COLO668 (cell line): ENCODE data around the gene HOXD11.

Experiments used
- DNase-seq: peaks from one replicate; lab custom pipeline; 2025; ENCODE audit not compliant: unreplicated experiment; lab: John Stamatoyannopoulos, UW

The HOXD11 gene

DNA sequence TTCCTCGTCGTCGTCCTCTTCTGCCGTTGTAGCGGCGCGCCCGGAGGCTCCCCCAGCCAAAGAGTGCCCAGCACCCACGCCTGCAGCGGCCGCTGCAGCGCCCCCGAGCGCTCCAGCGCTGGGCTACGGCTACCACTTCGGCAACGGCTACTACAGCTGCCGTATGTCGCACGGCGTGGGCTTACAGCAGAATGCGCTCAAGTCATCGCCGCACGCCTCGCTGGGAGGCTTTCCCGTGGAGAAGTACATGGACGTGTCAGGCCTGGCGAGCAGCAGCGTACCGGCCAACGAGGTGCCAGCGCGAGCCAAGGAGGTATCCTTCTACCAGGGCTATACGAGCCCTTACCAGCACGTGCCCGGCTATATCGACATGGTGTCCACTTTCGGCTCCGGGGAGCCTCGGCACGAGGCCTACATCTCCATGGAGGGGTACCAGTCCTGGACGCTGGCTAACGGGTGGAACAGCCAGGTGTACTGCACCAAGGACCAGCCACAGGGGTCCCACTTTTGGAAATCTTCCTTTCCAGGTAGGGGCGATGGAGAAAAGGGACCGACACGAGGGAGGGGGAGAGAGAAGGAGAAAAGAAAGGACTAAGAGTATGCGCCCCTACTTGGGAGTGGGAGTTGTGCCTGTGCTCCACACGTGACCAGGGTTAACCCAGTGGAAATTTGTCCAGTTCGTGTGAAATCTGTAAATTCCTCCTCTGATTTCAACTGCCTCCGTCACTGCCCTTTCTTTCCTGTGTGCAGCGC lies 13.8 kb upstream of the HOXD11 start:
- peak; percentile 71 for DNase-seq

DNA sequence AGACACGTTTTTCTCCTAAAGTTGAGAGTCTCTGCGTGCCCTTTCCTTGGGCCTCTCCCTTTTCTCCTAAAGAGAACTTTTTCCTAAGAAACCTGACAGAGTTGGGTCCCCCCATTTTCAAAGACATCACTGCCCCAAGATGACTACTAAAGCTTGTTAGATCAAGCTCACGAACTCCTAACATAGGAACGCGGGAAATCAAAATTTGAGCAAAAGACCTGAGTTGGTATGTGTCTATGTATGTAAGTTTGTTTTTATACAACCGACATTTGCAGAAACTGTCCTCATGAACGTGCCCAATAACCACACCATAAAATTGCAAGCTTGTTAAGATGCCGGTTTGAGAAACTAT lies 13.2 kb upstream of the HOXD11 start:
- no peak for DNase-seq

DNA sequence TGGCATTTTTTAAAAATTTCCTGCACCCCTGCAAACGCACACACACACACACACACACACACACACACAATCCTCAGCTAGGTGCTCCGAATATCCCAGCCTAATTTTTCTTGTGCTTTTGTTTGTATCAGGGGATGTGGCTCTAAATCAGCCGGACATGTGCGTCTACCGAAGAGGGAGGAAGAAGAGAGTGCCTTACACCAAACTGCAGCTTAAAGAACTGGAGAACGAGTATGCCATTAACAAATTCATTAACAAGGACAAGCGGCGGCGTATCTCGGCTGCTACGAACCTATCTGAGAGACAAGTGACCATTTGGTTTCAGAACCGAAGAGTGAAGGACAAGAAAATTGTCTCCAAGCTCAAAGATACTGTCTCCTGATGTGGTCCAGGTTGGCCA lies 12.7 kb upstream of the HOXD11 start:
- no peak for DNase-seq

- DNase-seq, result no peak
These were observed 11.7 kb upstream of the HOXD11 start for GRCh38 chr2:176095421-176095820.

- DNase-seq, result no peak
These were observed 10.7 kb upstream of the HOXD11 start for GRCh38 chr2:176096243-176096985.

GRCh38 chr2:176096986-176097819 lies 9.9 kb upstream of the HOXD11 start:
- DNase-seq, result peak; percentile 86

DNA sequence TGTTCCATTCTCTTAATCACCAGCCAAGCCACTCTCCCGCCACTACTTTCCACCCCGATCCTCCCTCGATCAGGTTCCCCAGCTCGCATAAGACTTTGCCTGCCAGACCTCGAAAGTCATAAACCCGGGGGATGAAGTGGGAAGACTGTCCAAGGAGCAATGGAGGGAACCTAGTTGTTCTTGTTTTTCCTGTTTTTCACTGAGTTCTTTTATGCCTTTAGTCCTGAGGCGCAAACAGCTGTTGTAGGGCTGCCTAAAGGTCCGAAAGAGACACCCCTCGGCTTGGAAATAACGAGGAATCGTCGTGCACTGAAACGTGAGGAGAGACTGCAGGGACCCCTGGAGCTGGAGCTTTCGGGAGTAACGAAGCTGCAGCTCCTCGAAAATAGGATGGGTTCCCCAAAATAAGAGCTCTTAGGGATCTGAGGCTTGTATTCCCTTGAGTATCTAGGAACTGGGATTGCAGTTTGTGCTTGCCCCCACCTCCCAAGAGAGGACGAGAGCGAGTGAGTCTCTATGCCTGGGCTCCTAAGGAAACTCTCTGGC lies 9.2 kb upstream of the HOXD11 start:
- DNase-seq, result no peak

DNA sequence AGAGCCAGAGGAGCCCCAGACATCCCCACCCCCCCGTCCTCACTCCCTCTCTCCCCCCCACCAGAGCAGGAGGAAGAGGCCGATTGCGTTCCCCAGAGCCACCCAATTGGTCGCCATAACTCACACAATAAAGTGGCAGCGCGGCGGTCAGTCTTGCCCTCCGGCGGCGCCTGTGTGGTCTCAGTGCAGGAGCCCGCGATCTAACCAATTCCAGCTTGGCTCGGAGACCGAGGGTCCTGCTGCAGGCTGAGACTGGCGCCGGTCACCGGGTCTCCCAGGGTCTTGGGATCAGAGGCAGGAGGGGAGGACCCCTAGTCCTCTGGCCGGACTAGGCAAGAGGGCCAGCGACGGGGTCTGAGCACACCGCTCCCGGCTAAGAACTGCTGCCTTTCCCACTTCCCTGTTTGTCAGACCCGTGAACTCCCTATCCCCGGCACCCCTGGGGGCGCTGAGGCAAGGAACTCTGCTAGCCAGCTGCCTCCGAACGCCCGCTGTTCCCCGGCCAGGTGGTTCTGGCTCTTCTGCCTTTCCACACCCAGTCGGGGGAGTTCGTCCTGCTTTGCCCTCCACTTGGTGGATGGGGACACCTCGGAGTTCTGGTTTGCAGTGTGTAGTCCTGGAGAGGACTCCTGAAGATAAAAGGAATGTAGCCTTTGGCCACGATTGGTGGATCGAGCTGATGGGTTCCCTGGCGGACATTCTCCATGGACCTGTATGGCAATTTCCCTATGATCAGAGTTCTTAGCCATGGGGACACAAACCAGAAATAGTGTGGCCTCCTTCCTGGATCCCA lies 8.5 kb upstream of the HOXD11 start:
- DNase-seq, result peak; percentile 62

GRCh38 chr2:176099159-176099727 lies 7.8 kb upstream of the HOXD11 start:
- no peak for DNase-seq

DNA sequence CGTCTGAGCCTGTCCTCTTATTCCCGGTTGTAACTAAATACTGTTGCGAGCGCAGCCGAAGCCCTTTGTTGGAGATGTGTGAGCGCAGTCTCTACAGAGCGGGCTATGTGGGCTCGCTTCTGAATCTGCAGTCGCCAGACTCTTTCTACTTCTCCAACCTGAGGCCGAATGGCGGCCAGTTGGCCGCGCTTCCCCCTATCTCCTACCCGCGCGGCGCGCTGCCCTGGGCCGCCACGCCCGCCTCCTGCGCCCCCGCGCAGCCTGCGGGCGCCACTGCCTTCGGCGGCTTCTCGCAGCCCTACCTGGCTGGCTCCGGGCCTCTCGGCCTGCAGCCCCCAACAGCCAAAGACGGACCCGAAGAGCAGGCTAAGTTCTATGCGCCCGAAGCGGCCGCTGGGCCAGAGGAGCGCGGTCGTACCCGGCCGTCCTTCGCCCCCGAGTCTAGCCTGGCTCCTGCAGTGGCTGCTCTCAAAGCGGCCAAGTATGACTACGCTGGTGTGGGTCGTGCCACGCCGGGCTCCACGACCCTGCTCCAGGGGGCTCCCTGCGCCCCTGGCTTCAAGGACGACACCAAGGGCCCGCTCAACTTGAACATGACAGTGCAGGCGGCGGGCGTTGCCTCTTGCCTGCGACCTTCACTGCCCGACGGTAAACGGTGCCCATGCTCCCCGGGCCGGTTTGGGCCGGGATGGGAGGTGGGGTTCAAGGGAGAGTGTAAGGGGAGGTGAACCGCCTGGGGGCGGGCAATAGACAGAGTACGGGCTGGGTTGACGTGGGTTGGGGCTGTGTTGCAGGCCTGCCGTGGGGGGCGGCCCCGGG lies 7.1 kb upstream of the HOXD11 start, which contains the start of gene HOXD12:
HOXD12 (plus strand) TSS at position 68 of the 819 bp plus-strand sequence; CDS start at position 75, 7 bp downstream.
- DNase-seq, result peak; percentile 24

- DNase-seq, result no peak
These were observed 6.4 kb upstream of the HOXD11 start for GRCh38 chr2:176100547-176101140.

DNA sequence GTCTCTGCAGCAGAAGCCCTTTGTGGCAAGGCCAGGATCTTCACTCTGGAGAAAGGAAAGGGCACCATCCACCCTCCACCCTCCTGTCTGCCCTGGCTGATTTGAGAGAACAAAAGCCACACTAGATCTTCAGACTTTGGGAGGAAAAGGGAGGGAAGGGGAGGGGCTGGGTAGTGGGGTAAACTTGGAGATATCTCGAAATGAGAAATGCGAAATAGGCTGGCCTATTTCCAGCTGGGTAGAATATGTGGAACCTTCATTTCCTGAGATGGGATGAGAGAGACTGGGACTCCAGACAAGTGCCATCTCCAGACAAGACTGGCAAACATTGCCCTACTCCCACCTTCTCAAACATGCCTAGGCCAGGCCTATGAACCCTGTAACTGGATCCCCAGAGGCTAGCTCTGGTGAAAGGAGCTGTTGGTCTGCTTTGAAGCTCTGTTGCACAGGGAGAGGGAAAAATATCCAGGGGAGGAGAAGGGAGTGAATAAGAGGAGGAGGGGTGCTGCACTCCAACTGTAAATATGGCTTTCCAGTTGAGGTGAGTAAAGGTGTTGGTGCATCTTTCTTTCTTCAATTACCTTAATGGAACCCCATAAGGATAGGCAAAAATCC lies 5.8 kb upstream of the HOXD11 start:
- DNase-seq, result no peak

GRCh38 chr2:176101842-176102241 lies 5.2 kb upstream of the HOXD11 start:
- DNase-seq, result no peak

DNA sequence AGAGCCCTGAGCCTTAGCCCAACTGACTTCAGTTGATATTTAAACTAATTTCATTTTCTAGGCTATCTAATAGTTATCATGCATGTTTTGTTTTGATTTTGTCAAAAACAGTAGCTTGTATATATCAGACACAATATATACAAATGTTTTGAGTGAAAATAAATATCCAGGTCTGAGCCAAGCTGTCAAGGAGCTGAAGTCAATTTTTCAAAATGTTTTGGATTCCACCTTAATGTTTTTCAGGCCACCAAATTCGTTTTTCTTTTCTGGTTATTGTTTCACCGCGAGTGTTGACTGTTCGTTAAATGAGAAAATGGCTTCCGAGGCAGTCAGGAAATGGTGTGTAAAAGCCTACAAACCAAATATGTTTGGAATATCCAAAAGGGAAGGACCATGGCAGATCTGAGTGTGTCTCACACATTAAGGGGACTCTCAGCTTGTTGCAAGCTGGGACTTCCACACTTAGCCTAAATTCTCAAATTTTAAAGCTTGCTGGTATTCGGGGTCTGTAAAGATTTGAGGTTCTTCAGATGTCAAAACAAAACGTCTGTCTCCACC lies 4.7 kb upstream of the HOXD11 start:
- DNase-seq, result no peak

GRCh38 chr2:176103194-176103593 lies 3.9 kb upstream of the HOXD11 start:
- DNase-seq, result no peak

DNA sequence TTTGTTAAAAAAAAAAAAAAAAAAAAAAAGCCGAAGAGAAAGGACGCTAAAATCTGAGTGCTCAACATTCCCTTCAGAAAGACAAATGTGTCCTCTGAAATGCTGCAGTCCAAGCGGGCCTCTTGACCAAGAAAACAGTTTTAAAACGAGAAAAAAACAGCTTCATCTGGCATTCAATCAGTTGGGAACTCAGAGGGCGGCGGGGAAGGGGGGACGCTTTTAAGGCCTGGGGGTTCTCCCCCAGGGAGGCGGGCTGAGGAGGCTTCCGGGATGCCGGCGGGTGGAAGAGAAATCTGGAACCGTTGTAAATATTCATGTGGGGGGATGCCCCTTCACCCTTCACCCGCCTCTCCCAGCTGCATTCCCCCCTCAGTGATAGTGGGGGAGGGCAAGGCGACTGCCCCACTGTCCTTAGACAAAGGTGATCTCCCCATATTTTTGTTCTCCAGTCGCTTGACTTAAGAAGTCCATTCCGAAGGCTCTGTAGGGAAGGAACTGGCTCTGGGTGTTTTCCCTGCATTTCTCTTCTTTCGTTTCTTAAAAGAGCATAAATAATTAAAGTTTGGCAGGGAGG lies 3.3 kb upstream of the HOXD11 start:
- DNase-seq, result no peak

GRCh38 chr2:176104316-176105077 lies 2.6 kb upstream of the HOXD11 start:
- no peak for DNase-seq
